HFFc6 (cell line): ENCODE results near the gene VN1R5. TPM values are rescaled to one million over a fixed set of nuclear protein-coding genes. Genes with fewer than 3 reads are reported as not detected.
"Not testable (repeated sequence)": the region's sequence is repeated elsewhere in the genome, so short reads cannot be mapped to it uniquely, and the experiment has no call there.

Source experiments
- DNase-seq: peaks from one replicate; pipeline ENCODE4 v3.0.0-alpha.2; 2018
- H3K27ac Mint-ChIP-seq: 2 replicates; pipeline ENCODE4 v1.8.0; 2020; ENCODE audit warnings: mild to moderate bottlenecking, mixed read lengths
- H3K27me3 Mint-ChIP-seq: 2 replicates; pipeline ENCODE4 v1.8.0; 2021; ENCODE audit warnings: mild to moderate bottlenecking, moderate library complexity, mixed read lengths; ENCODE audit not compliant: insufficient read depth
- H3K36me3 Mint-ChIP-seq: 2 replicates; pipeline ENCODE4 v1.8.0; 2021; ENCODE audit warnings: low read depth, mixed read lengths
- H3K4me1 Mint-ChIP-seq: 2 replicates; pipeline ENCODE4 v1.8.0; 2020; ENCODE audit warnings: low read depth, mixed read lengths
- H3K4me3 Mint-ChIP-seq: 2 replicates; pipeline ENCODE4 v1.8.0; 2020; ENCODE audit warnings: mild to moderate bottlenecking, moderate library complexity, mixed read lengths
- H3K9me3 Mint-ChIP-seq: 2 replicates; pipeline ENCODE4 v1.8.0; 2020; ENCODE audit warnings: mild to moderate bottlenecking, mixed read lengths
- long read RNA-seq: library from polyadenylated mRNA; unstranded; transcript quantifications from one replicate; pipeline ENCODE4 v2.0.0, GENCODE V29; 2019
- total RNA-seq, 6 experiments: library from RNA; stranded (reverse); fragmentation: NEBNext Ultra II Directional; extraction: Animal tissue kit (Norgen Biotek cat#: 25700); gene quantifications; 2 replicates in 1 of 6; 3 replicates in 5 of 6; pipeline ENCODE4 v1.2.3, GENCODE V29; 2021
- TF ChIP-seq, protein P1 (sequence below): fragments of 200-600 bp; sonication (generic); IDR thresholded peaks from 2 replicates; pipeline ENCODE4 v1.5.0; 2021; ENCODE audit warnings: antibody characterized with exemption, mild to moderate bottlenecking

Gene VN1R5
- not detected for total RNA-seq
- long read RNA-seq = 0 reads

DNA sequence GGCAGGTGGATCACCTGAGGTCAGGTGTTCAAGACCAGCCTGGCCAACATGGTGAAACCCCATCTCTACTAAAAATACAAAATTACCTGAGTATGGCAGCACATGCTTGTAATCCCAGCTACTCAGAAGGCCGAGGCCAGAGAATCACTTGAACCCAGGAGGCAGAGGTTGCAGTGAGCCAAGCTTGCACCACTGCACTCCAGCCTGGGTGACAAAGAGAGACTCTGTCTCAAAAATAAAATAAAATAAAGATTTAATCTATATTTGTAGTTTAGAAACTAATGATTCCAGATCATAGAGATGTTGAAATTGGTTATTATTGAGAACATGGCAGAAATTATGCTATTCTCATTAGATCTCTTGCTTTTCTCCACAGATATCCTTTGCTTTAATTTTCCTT, at the start of gene VN1R5:
Gene VN1R5 (plus strand): TSS at position 301 of the 400 bp plus-strand sequence.
- not testable (repeated sequence) for H3K27ac Mint-ChIP-seq

DNA sequence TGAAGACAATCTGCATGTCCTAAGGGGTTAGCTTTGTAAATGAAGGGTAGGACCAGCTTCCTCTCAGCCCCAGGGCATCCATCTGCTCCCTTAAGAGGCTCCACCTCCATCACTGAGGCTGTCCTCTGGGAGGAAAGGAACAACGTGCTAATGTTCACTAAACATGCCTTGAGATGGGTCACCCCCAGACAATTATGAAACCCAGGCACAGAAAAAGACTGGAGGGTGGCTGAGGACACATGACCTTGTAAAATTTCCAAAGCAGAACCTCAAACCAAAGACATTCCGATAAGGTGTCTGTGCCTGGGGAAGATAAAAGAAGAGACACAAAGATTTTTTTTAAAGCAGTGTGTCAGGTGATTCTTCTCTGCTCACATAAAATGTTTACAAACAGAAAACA, 46.5 kb upstream of the VN1R5 start:
- H3K36me3 Mint-ChIP-seq = peaks cover 44% of the 10 kb centered on the region
- peak; percentile 9 for DNase-seq
- peaks cover 23% of the 10 kb centered on the region for H3K4me1 Mint-ChIP-seq
- H3K4me3 Mint-ChIP-seq = peak overlapping the region; percentile 94
- peak overlapping the region; percentile 82 for H3K27ac Mint-ChIP-seq
- TF ChIP-seq, protein P1, sequence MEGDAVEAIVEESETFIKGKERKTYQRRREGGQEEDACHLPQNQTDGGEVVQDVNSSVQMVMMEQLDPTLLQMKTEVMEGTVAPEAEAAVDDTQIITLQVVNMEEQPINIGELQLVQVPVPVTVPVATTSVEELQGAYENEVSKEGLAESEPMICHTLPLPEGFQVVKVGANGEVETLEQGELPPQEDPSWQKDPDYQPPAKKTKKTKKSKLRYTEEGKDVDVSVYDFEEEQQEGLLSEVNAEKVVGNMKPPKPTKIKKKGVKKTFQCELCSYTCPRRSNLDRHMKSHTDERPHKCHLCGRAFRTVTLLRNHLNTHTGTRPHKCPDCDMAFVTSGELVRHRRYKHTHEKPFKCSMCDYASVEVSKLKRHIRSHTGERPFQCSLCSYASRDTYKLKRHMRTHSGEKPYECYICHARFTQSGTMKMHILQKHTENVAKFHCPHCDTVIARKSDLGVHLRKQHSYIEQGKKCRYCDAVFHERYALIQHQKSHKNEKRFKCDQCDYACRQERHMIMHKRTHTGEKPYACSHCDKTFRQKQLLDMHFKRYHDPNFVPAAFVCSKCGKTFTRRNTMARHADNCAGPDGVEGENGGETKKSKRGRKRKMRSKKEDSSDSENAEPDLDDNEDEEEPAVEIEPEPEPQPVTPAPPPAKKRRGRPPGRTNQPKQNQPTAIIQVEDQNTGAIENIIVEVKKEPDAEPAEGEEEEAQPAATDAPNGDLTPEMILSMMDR = no peak
- no peaks in the 10 kb centered on the region for H3K27me3 Mint-ChIP-seq
- H3K9me3 Mint-ChIP-seq = peaks cover 22% of the 10 kb centered on the region

More for the DNA sequence above, at the start of gene VN1R5:
- H3K4me3 Mint-ChIP-seq, H3K4me1 Mint-ChIP-seq, H3K36me3 Mint-ChIP-seq, H3K9me3 Mint-ChIP-seq, DNase-seq, H3K27me3 Mint-ChIP-seq: not testable (repeated sequence)

DNA sequence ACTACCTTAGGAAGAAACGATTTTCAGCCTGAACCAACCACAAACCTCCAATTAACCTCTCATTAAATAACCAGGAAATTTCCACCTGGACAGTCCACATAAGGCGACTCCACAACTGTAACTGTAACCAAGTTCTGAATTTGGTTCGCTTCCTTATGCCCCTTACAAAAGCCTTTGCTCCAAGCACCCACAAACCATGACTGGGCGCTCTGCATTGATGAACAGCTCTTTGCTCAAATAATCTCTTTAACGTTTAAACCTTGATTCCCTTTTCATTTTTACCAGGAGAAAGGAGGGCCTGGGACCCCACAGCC, 45.9 kb upstream of the VN1R5 start:
- peak overlapping the region; percentile 94 for H3K4me3 Mint-ChIP-seq
- TF ChIP-seq, protein P1 = no peak
- H3K27ac Mint-ChIP-seq = peak overlapping the region; percentile 82
- peaks cover 23% of the 10 kb centered on the region for H3K4me1 Mint-ChIP-seq
- H3K36me3 Mint-ChIP-seq = peaks cover 40% of the 10 kb centered on the region
- DNase-seq = no peak
- H3K27me3 Mint-ChIP-seq = no peaks in the 10 kb centered on the region
- H3K9me3 Mint-ChIP-seq = peaks cover 18% of the 10 kb centered on the region

DNA sequence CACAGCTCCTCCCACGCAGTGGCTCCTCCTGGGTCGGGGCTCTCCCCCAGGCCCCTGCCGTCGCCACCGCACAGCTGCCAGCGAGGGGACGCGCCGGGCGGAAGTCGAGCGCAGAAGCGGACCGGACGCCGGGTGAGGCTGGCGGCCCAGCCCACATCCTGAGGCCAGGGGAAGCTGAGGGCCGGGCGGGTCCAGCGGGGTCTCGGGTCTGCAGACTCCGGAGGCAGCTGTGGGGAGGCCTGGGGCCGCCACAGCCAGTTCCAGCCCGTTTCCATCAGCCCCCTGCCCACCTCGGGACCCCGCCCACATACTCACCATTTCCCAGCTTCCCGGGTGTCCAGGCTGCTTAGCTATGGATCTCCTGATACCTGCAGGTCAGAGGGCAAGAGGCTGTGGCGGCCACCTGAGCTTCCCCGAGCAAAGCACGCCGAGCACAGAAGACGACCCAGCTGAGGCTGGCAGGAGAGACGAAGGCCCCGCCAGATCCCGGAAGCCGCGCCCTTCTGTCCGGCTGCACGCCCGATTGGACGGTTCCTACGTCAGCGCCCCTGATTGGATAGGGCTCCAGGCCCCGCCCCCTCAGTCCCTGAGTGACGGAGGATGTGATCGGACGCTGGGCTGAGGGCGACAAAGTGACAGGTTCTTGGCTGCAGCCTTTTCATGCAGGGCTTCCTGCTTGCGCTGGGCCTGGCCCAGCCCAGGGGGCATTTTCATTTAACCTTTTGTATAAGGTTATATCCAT, 45.3 kb upstream of the VN1R5 start:
- H3K9me3 Mint-ChIP-seq = peaks cover 18% of the 10 kb centered on the region
- H3K4me1 Mint-ChIP-seq = peaks cover 23% of the 10 kb centered on the region
- peak overlapping the region; percentile 94 for H3K4me3 Mint-ChIP-seq
- H3K36me3 Mint-ChIP-seq = peaks cover 40% of the 10 kb centered on the region
- DNase-seq = peak; percentile 85
- TF ChIP-seq, protein P1 = no peak
- H3K27ac Mint-ChIP-seq = peak overlapping the region; percentile 86
- no peaks in the 10 kb centered on the region for H3K27me3 Mint-ChIP-seq

DNA sequence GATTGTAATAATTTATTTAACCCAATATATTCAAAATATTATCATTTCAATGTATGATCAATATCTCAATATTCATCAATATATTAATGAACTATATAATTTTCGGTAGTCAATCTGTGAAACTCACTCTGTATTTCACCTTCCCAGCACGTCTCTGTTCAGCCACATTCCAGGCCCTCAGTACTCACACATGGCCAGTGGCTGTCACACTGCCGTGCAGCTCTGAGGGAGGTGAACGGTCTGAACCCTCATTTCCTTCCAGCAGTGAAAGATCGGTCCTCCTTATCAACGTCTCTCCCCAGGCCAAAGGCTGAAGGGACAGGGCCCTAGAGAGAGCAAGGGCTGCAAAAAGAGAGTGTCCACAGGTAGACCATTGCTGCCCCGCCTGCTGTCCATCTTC, 44.5 kb upstream of the VN1R5 start:
- Mint-ChIP-seq H3K4me1 (peaks cover 23% of the 10 kb centered on the region), H3K36me3 (peaks cover 32% of the 10 kb centered on the region), H3K4me3 (no peak overlapping the region), H3K9me3 (peaks cover 11% of the 10 kb centered on the region), H3K27ac (no peak overlapping the region), H3K27me3 (no peaks in the 10 kb centered on the region)
- DNase-seq = no peak
- TF ChIP-seq, protein P1 = no peak

DNA sequence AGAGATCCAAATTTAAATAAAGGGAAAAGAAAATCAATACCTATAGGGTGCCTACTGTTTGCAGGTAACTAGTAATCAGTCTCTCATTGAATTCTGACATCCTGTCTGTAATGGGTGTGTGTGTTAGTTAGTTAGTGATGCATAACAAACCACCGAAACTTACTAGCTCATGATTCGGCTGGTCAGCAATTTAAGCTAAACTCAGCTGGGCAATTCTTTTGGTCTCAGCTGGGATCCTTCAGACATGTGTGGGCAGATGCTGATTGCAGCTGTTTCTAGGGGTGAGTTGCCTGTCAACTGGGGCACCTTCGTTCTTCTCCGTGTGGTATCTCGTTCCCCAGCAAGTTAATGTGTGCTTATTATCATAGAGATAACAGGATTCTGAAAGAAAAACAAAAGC, 43.9 kb upstream of the VN1R5 start:
- H3K27ac Mint-ChIP-seq = no peak overlapping the region
- TF ChIP-seq, protein P1 = no peak
- no peak for DNase-seq
- peaks cover 9% of the 10 kb centered on the region for H3K9me3 Mint-ChIP-seq
- peaks cover 23% of the 10 kb centered on the region for H3K4me1 Mint-ChIP-seq
- no peaks in the 10 kb centered on the region for H3K27me3 Mint-ChIP-seq
- no peak overlapping the region for H3K4me3 Mint-ChIP-seq
- H3K36me3 Mint-ChIP-seq = peaks cover 29% of the 10 kb centered on the region
